ENCODE measurements around the gene RAB40C.

GRCh38 chr16:576197-576822, 13.6 kb upstream of the RAB40C start:
- no peak for TF ChIP-seq POLR2AphosphoS5 (IDR thresholded peaks at IDR 0.05; ENCODE audit: low read depth)
- TF ChIP-seq, protein P1, sequence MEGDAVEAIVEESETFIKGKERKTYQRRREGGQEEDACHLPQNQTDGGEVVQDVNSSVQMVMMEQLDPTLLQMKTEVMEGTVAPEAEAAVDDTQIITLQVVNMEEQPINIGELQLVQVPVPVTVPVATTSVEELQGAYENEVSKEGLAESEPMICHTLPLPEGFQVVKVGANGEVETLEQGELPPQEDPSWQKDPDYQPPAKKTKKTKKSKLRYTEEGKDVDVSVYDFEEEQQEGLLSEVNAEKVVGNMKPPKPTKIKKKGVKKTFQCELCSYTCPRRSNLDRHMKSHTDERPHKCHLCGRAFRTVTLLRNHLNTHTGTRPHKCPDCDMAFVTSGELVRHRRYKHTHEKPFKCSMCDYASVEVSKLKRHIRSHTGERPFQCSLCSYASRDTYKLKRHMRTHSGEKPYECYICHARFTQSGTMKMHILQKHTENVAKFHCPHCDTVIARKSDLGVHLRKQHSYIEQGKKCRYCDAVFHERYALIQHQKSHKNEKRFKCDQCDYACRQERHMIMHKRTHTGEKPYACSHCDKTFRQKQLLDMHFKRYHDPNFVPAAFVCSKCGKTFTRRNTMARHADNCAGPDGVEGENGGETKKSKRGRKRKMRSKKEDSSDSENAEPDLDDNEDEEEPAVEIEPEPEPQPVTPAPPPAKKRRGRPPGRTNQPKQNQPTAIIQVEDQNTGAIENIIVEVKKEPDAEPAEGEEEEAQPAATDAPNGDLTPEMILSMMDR (IDR thresholded peaks at IDR 0.05; ENCODE audit: insufficient read depth, low read length): no peak
- TF ChIP-seq SPI1 (IDR thresholded peaks at IDR 0.05; ENCODE audit: borderline replicate concordance, low read depth): no peak

Measured in HL-60 (cell line).